Stimulated activated CD4-positive, alpha-beta T cell treated with anti-CD3 and anti-CD28 coated beads, Interleukin-12 subunit alpha, Interleukin-12 subunit beta, amount 100 ng/mL, for 48 hours (primary cell): ENCODE data around the gene INPP4A.
A peak's percentile ranks its signal among the peaks of the same experiment; 100 is the strongest.

ENCODE experiments used
- DNase-seq, 3 donors: peaks; one replicate each; pipeline ENCODE4 v3.0.0-alpha.2; 2020; ENCODE audit warnings: low read depth in 2 of 3, low spot score in 1 of 3

INPP4A gene

DNA sequence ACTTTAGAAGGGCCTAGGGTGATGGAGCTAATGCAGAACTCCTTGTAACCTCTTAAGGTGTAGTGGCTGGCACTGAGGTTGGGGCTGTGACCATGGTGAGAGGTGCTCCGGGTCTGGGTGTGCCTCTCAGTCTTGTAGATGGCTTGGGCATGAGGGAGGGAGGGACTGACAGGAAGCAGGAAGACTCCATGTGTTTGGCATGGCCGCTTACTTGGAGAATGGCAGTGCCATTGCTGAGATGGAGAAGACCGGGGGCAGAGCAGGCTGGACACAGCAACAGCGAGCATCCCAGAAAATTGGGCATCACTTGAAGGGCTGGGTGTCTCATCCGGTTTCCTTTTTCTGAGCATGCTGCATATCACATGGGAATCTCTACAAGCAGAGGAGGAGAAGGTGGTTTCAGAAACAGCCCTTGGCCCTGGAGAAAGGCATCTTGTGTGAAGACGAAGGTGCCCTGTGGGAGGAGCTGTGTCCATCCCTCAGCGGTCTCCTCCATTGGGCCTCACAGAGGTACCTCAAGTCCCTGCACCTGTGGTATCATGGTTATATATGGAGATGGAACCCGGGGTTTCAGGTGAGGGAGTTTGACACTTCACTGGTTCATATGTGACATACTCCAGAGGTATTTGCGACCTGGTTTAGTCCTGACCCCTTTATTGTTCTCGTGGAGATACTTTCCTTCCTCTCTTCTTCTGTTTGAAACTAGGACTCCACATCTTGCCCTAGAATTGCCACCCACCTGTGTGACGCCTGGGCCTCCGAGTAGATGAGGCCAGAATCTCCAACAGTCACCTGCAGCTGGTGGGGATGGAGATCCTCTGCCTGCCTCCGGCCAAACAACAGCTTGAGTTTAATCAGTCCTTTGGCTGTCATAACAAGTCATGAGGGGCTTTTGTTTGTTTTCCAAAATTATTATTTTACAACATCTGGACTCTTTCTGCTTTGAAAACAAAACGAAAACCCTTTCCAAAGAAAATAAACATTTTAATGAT lies 45.6 kb downstream of the INPP4A start:
- no peak for DNase-seq

DNA sequence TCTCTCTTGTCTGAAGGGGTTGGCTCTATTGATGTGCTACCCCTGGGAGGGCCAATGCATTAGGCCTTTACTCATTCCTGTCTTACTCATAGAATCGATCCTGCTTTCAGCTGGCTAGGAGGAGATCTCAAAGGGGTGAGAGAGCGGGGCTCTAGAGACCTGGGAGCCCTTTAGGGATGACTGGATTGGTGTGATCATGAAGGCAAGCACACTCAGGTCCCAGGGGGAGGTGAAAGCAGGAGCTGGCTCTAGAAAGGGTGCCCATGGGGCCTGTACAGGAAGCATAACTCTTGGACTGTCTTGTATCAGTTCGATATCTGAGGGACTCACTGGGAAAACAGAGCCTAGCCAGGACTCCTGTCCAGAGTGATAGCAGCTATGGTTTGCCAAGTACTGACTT lies 47.8 kb downstream of the INPP4A start:
- DNase-seq, result no peak

DNA sequence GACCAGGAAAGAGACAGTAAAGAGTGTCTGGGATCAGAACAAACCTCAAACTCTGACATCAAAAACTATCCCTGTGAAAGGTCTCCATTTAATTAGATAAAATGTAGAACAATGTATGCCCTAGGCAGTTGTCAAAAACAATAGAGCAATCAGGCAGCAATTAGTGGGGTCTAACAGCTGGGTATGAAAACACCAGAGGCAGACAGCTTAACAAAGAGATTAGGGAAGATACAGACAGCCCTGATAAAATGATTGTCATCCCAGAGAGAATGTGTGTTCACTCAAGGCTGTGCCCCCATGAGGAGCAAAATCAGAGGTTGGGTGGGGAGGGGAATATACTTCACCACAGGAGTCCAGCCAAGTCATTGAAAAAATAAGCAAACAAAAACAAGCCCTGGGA lies 50.0 kb downstream of the INPP4A start:
- no peak for DNase-seq

- DNase-seq, result no peak
Measured at GRCh38 chr2:98496750-98497493, 52.3 kb downstream of the INPP4A start.

- DNase-seq, result no peak
Measured at GRCh38 chr2:98498703-98499440, 54.2 kb downstream of the INPP4A start.

GRCh38 chr2:98500561-98500960 lies 55.9 kb downstream of the INPP4A start:
- no peak for DNase-seq

GRCh38 chr2:98501223-98501622 lies 56.6 kb downstream of the INPP4A start:
- DNase-seq, result no peak

- no peak for DNase-seq
Measured at GRCh38 chr2:98501876-98502275, 57.2 kb downstream of the INPP4A start.

DNA sequence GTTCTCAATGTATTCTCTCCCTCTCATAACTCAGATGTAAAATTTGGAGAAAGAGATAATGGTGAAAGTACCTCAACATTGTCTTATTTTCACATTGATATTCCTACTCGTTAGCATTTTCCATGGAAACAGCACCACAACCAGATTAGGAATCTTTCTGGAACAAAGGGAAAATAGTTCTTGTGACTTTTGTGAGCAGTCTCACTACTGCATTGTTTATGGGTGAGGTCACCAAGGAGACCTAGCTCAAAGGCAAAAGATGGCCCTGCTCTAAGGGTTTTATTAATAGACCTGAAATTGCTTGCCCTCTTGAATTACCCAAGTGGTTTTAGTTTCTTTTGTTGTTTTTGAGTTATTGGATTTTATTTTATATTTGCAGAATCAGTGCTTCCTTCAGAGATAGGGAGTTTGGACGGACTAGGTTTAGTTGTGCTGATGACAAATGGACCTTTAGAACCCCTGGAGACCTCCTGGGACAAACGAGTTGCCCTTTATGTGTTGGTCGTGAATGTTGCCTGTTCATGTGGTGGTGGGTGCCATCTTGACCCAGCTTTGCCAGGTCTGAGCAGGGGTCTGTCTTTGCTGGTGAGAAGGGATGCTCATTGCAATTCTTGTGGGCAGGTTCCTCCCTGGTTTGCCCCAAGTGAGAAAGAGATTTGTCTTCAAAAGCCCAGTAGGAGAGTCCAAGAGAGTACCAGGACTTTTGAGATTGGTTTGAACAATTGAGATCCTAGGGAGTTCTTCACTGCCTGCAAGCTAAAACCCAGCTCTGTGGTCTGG lies 58.1 kb downstream of the INPP4A start:
- no peak for DNase-seq

GRCh38 chr2:98503481-98504105 lies 58.9 kb downstream of the INPP4A start:
- DNase-seq, result no peak

DNA sequence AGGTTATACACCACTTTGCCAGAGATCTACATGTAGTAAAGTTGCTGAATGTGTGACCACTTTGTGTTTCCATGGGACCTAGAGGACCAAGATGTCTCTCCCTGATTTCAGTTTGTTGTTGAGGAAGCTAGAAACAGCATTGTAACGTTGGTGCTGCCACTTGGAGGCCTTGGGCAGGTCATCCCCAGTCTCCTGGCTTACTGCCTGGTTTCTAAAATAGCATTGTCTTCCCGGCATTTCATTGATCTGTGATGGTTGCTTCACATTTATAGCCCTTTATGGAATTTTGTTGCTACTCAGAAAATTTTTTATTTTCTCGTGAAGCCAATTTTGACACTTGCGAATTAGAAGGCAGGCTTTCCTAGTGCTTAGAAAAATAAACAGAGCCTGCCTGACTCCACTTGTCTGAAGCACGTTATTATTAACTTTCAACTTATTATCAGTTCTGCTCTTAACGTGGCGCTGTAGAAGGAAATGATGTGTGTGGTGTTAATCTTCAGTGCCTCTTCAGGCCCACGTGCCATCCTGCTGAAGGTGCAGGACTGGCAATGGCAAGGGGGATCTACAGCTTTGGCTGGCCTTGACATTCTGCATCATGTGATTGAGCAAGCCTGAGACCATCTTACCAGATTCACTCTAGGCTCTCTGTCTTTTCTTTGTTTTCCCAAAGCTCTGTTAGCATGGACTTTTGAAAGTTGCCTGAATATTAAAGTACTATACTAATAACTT lies 59.9 kb downstream of the INPP4A start:
- no peak for DNase-seq

- no peak for DNase-seq
Measured at GRCh38 chr2:98505311-98505808, 60.7 kb downstream of the INPP4A start.

- DNase-seq, result no peak
Measured at GRCh38 chr2:98505971-98506664, 61.5 kb downstream of the INPP4A start.

DNA sequence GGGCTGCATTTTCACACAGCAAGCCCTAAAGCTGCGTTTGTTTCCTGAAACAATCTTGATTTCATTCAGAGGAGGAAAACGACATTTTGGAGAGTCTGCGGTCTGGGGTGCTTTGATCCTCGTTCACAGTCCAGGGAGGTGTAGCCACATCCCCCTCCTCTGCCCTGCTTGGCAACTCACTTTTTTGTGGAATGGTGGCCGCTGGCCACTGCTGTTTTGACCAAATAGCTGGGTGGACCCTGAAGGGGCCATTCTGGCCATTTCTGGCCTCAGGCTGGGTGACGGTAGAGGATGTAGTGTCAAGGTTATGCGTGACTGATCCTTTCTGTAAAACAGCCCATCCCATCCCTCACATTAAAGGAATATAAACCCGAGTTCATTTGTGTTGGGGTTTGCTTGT lies 62.2 kb downstream of the INPP4A start:
- DNase-seq, result no peak

- DNase-seq, result no peak
Measured at GRCh38 chr2:98507461-98507860, 62.8 kb downstream of the INPP4A start.

DNA sequence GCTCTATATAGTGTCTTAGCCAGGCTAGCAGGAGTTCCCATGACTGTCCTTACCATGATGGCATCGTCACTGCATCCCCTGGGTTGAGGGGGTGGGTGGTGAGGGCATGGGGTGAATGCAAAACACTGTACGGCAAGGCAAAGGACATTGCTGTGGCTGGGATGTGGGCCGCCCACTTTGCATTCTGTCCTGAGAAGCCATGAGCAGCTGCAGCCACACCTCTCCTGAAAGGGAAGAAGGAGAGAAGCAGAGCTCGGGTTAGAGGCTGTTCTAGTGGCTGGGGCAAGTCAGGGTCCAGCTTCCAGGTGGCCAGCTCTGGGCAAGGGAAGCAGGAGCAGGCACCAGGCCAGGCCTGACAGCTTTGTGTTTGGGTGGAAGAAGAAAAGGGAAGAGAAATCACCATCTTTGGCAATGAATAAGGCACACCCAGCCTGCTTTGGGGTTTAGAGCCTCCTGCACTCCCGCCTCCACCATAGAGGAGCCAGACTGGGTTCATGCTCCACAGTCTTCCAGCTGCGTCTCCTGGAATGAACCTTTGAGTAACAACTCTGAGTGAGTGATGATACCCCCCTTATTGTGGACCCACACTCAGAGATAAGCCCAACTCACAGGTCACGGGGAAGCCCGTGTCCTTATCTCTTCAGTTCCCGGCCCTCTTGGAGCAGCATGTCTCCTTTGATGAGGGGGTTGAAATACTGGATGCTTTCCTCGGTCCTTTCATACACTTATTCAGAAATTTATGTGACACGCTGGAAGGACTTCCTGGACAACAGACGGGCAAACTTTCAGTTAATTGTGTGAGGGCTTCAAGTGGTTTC lies 63.4 kb downstream of the INPP4A start:
- no peak for DNase-seq

DNA sequence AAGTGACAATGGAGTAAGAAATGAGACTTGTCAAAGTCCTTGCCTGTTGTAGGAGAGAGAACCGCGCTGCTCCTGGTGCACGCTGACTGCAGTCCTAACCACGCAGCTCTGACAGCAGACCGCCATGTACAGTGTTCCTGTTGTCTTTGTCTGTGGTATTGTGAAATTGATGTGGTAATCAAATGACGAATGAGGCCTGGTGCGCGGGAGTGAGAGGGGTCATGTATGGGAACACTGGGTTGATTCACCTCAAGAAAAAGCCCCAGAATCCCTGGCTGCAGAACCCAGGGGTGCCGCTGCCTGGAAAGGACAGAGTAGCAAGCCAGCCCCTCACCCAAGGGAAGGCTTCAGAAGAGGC lies 64.0 kb downstream of the INPP4A start:
- DNase-seq, result peak; percentile 28 to 66 (median 63)
